Gastrocnemius medialis (tissue), 4 donors: ENCODE data around the gene CDK5RAP1.

Experiments
- CTCF ChIP-seq, 5 experiments: fragments of 450-650 bp in 3 of 5; fragments of 200-600 bp in 2 of 5; sonication (generic) in 2 of 5; IDR thresholded peaks in 4 of 5; conservative IDR thresholded peaks in 1 of 5; 1 replicate in 4 of 5; 2 replicates in 1 of 5; pipeline ENCODE4 v1.5.1; 2016 to 2019; ENCODE audit warnings: antibody characterized with exemption in 5 of 5, mild to moderate bottlenecking in 3 of 5, moderate library complexity in 3 of 5
- POLR2A ChIP-seq, 2 donors: fragments of 450-650 bp; IDR thresholded peaks; one replicate each; pipeline ENCODE4 v1.6.1; 2017; ENCODE audit warnings: antibody characterized with exemption in 2 of 2, mild to moderate bottlenecking in 2 of 2, moderate library complexity in 2 of 2

GRCh38 chr20:33391722-33392415, 9.4 kb downstream of the CDK5RAP1 start:
- no peak for TF ChIP-seq POLR2A (IDR thresholded peaks at IDR 0.05)
- TF ChIP-seq CTCF (IDR thresholded peaks at IDR 0.05 in 4 of 5, conservative IDR thresholded peaks at IDR 0.05 in 1 of 5) = no peak
